Endothelial cell of umbilical vein (primary cell): ENCODE measurements around the gene ITSN2. TPM values are rescaled to one million over a fixed set of nuclear protein-coding genes. Genes with fewer than 3 reads are reported as not detected.

ENCODE experiments used
- BruUV-seq: library from RNA; stranded (reverse); fragments of 400-500 nt; replicated peaks from 2 replicates; lab custom pipeline; 2021; lab: Mats Ljungman, UMichigan
- CTCF ChIA-PET: fragments of 300-600, 350-600 bp; sonication (Branson Sonifier 250); formaldehyde crosslinking; loops from one replicate; lab custom pipeline; 2021; ENCODE audit warnings: antibody characterized with exemption, inconsistent platforms; lab: Charles Lee
- POLR2A ChIA-PET: fragments of 300-600, 350-600 bp; sonication (Branson Sonifier 250); formaldehyde crosslinking; loops from one replicate; lab custom pipeline; 2021; ENCODE audit warnings: antibody characterized with exemption, inconsistent platforms; lab: Charles Lee
- DNase-seq: peaks from one replicate; pipeline ENCODE4 v3.0.0-alpha.2; 2011; ENCODE audit warnings: low read depth, low spot score
- FAIRE-seq: peaks from 2 replicates; lab custom pipeline; 2011; peaks lifted over from hg19 to GRCh38; lab: Jason Lieb, UNC
- H2AFZ ChIP-seq: 2 replicates; pipeline ENCODE4 v1.6.0; 2012; ENCODE audit warnings: low read depth, low read length, control low read depth, inconsistent platforms
- H3K27ac ChIP-seq: 2 replicates; pipeline ENCODE4 v1.5.1; 2011; ENCODE audit warnings: low read depth, mild to moderate bottlenecking, control low read depth, low read length, moderate library complexity; ENCODE audit not compliant: insufficient read depth
- H3K27me3 ChIP-seq, 2 experiments: 2 replicates each; pipeline versions ENCODE4 v1.6.0 to v1.6.1; 2011; ENCODE audit warnings: low read length in 2 of 2, mixed read lengths in 1 of 2; ENCODE audit not compliant: control insufficient read depth in 2 of 2, insufficient read depth in 2 of 2
- H3K36me3 ChIP-seq, 2 experiments: 2 replicates in 1 of 2; 3 replicates in 1 of 2; pipeline ENCODE4 v1.5.1; 2011; ENCODE audit warnings: low read length in 2 of 2, mild to moderate bottlenecking in 1 of 2, moderate library complexity in 1 of 2; ENCODE audit not compliant: control insufficient read depth in 2 of 2, insufficient read depth in 2 of 2; ENCODE audit errors: extremely low read depth in 1 of 2
- H3K4me1 ChIP-seq: 3 replicates; pipeline ENCODE4 v1.5.1; 2011; ENCODE audit warnings: mild to moderate bottlenecking, low read length; ENCODE audit not compliant: control insufficient read depth, insufficient read depth; ENCODE audit errors: extremely low read depth
- H3K4me2 ChIP-seq: 2 replicates; pipeline ENCODE4 v1.6.1; 2011; ENCODE audit warnings: low read length, control low read depth, mixed read lengths; ENCODE audit not compliant: insufficient read depth
- H3K4me3 ChIP-seq, 3 experiments: fragments of 200-600 bp in 1 of 3; sonication (generic), shearing (Covaris generic) in 1 of 3; replicated peaks in 1 of 3; 2 replicates each; pipeline ENCODE4 v1.5.1; 2011 to 2016; ENCODE audit warnings: control low read depth in 3 of 3, low read length in 3 of 3, mild to moderate bottlenecking in 2 of 3, inconsistent platforms in 1 of 3, low read depth in 1 of 3, moderate library complexity in 1 of 3; ENCODE audit not compliant: insufficient read depth in 1 of 3
- H3K79me2 ChIP-seq: 2 replicates; pipeline ENCODE4 v1.6.0; 2012; ENCODE audit warnings: low read length, inconsistent platforms; ENCODE audit not compliant: control insufficient read depth, insufficient read depth
- H3K9ac ChIP-seq: replicated peaks from 2 replicates; pipeline ENCODE3; 2011; ENCODE audit warnings: low read length, control low read depth; ENCODE audit not compliant: insufficient read depth; ENCODE audit errors: extremely low read depth
- H3K9me1 ChIP-seq: replicated peaks from 3 replicates; pipeline ENCODE4 v1.6.0; 2011; ENCODE audit warnings: mild to moderate bottlenecking, low read length; ENCODE audit not compliant: control insufficient read depth, insufficient read depth; ENCODE audit errors: extremely low read depth
- H3K9me3 ChIP-seq: replicated peaks from 2 replicates; pipeline ENCODE4 v1.5.1; 2012; ENCODE audit warnings: low read length, inconsistent platforms; ENCODE audit not compliant: control insufficient read depth, insufficient read depth
- H4K20me1 ChIP-seq: replicated peaks from 2 replicates; pipeline ENCODE3; 2011; ENCODE audit warnings: mild to moderate bottlenecking, low read length; ENCODE audit not compliant: control insufficient read depth, insufficient read depth; ENCODE audit errors: extremely low read depth
- CTCF ChIP-seq, 2 donors: IDR thresholded peaks; 1 replicate in 1 of 2; 2 replicates in 1 of 2; pipeline ENCODE4 v1.5.1; 2011; ENCODE audit warnings: low read length in 2 of 2, mild to moderate bottlenecking in 2 of 2, moderate library complexity in 2 of 2, control low read depth in 1 of 2, inconsistent platforms in 1 of 2, low read depth in 1 of 2; ENCODE audit not compliant: insufficient read depth in 1 of 2; ENCODE audit errors: extremely low read depth in 1 of 2
- EZH2 ChIP-seq: IDR thresholded peaks from 2 replicates; pipeline ENCODE4 v1.6.1; 2012; ENCODE audit warnings: borderline replicate concordance, low read depth, mild to moderate bottlenecking, moderate library complexity, low read length, inconsistent platforms; ENCODE audit not compliant: severe bottlenecking
- FOS ChIP-seq: IDR thresholded peaks from 2 replicates; pipeline ENCODE4 v1.6.1; 2011; ENCODE audit warnings: mild to moderate bottlenecking, low read length, moderate library complexity, borderline replicate concordance; ENCODE audit not compliant: insufficient read depth
- GATA2 ChIP-seq: IDR thresholded peaks from 2 replicates; pipeline ENCODE4 v1.7.0; 2011; ENCODE audit warnings: low read depth, mild to moderate bottlenecking, moderate library complexity, mixed read lengths, low read length; ENCODE audit not compliant: insufficient read length, insufficient read depth
- JUN ChIP-seq: IDR thresholded peaks from 2 replicates; pipeline ENCODE4 v1.6.1; 2011; ENCODE audit warnings: borderline replicate concordance, low read depth; ENCODE audit not compliant: insufficient read length, insufficient read depth
- MAX ChIP-seq: IDR thresholded peaks from 2 replicates; pipeline ENCODE4 v1.6.1; 2011; ENCODE audit not compliant: insufficient read depth, insufficient read length
- MYC ChIP-seq: IDR thresholded peaks from one replicate; pipeline ENCODE4 v1.6.1; 2011; ENCODE audit warnings: mild to moderate bottlenecking, low read depth, low read length
- POLR2A ChIP-seq: IDR thresholded peaks from 2 replicates; pipeline ENCODE4 v1.6.1; 2012; ENCODE audit warnings: low read depth, mild to moderate bottlenecking, control low read depth, low read length
- POLR2AphosphoS5 ChIP-seq: IDR thresholded peaks from 2 replicates; pipeline ENCODE4 v1.6.1; 2012; ENCODE audit warnings: low read depth, mild to moderate bottlenecking, control low read depth, low read length, moderate library complexity; ENCODE audit not compliant: insufficient read depth
- dilution Hi-C: fragments of 300-500 bp; cut with MboI; formaldehyde crosslinking; loops from one replicate; pipeline ENCODE4 v1.15.0; 2019; ENCODE audit warnings: low sequenced_read_pairs; ENCODE audit not compliant: extremely low pct_ligation_motif_present
- intact Hi-C: fragments of 100-400 bp; cut with micrococcal nuclease; formaldehyde crosslinking; loops from one replicate; pipeline ENCODE4 v1.10.0; 2022
- polyA plus RNA-seq, 4 experiments: library from polyadenylated mRNA; depleted of rRNA in 3 of 4; stranded (reverse) in 3 of 4; unstranded in 1 of 4; fragments of >200 nt; gene quantifications; 2 replicates each; pipeline versions ENCODE4 v1.2.1 to v1.2.3, GENCODE V29; 2011 to 2012; ENCODE audit warnings: missing spikeins in 1 of 4
- total RNA-seq: library from RNA; stranded (reverse); gene quantifications from 2 replicates; pipeline ENCODE4 v1.2.3, GENCODE V29; 2021

ITSN2 gene
- total and polyA plus RNA-seq, 2 donors (not counting 3 experiments of a cell fraction or from before 2014, with no cell fraction given) = 30.5 to 56.8 TPM

GRCh38 chr2:24343225-24343882 is 17.0 kb downstream of the ITSN2 start:
- Histone ChIP-seq H3K27ac (no peak overlapping the region), H3K4me1 (peaks cover 3% of the 10 kb centered on the region), H3K79me2 (peaks cover 80% of the 10 kb centered on the region), H3K9me3 (no peaks in the 10 kb centered on the region), H3K27me3 (no peaks in the 10 kb centered on the region), H3K9me1 (no peaks in the 10 kb centered on the region), H2AFZ (no peak overlapping the region), H3K36me3 (no peaks in the 10 kb centered on the region), H3K9ac (no peak overlapping the region), H4K20me1 (peaks cover 8% of the 10 kb centered on the region), H3K4me3 (no peak overlapping the region), H3K4me2 (no peak overlapping the region)
- ChIA-PET POLR2A (no interaction called here), CTCF (interaction anchor here (2.0 kb wide), 1 partner anchor 16 kb away, joined by 6 read pairs; the partner anchor contains the start of gene ITSN2)
- FAIRE-seq (no peak), DNase-seq (peak; percentile 42)
- dilution Hi-C loops = no loop called here
- TF ChIP-seq FOS (no peak), MYC (no peak), JUN (no peak), POLR2AphosphoS5 (no peak)
- no TSS peak for BruUV-seq
- intact Hi-C loops = no loop called here

- BruUV-seq = no TSS peak
- H3K36me3 ChIP-seq = no peaks in the 10 kb centered on the region
- ChIA-PET CTCF (interaction anchor here (0.8 to 1.4 kb wide), 2 partner anchors 12 to 36 kb away, joined by 3 read pairs; no protein-coding TSS in a partner anchor), POLR2A (no interaction called here)
- peaks cover 79% of the 10 kb centered on the region for H3K79me2 ChIP-seq
- H3K4me3 ChIP-seq = no peak overlapping the region
- dilution Hi-C loops (no loop called here), intact Hi-C loops (no loop called here)
- H2AFZ ChIP-seq = no peak overlapping the region
- H3K9me1 ChIP-seq = no peaks in the 10 kb centered on the region
- H3K27me3 ChIP-seq = no peaks in the 10 kb centered on the region
- TF ChIP-seq MAX = no peak
- TF ChIP-seq EZH2 = no peak
- TF ChIP-seq POLR2AphosphoS5 = no peak
- no peak for TF ChIP-seq MYC
- no peak for TF ChIP-seq POLR2A
- no peak for TF ChIP-seq GATA2
- no peak for TF ChIP-seq CTCF (IDR thresholded peaks at IDR 0.05; ENCODE audit: extremely low read depth in 1 of 2, insufficient read depth in 1 of 2, low read depth in 1 of 2, low read length in 2 of 2)
- no peak for TF ChIP-seq JUN
- TF ChIP-seq FOS = no peak
- no peaks in the 10 kb centered on the region for H3K9me3 ChIP-seq
- H3K4me2 ChIP-seq = no peak overlapping the region
- H3K9ac ChIP-seq = no peak overlapping the region
- DNase-seq (no peak), FAIRE-seq (no peak)
- H4K20me1 ChIP-seq = peaks cover 8% of the 10 kb centered on the region
- H3K4me1 ChIP-seq = peaks cover 3% of the 10 kb centered on the region
- no peak overlapping the region for H3K27ac ChIP-seq
Measured at GRCh38 chr2:24342110-24342910, 18.0 kb downstream of the ITSN2 start.
